Suprapubic skin (tissue), 4 donors: ENCODE results near the gene STK24. TPM values are rescaled to one million over a fixed set of nuclear protein-coding genes. Genes with fewer than 3 reads are reported as not detected.

Experiments used
- DNase-seq, 2 donors: peaks; one replicate each; pipeline ENCODE4 v3.0.0-alpha.2; 2019; ENCODE audit warnings: low spot score in 2 of 2
- H3K27ac ChIP-seq: fragments of 200-600 bp; sonication (generic); one replicate; pipeline ENCODE4 v1.5.1; 2019
- H3K27me3 ChIP-seq: fragments of 200-600 bp; sonication (generic); one replicate; pipeline ENCODE4 v1.5.1; 2019
- H3K36me3 ChIP-seq: fragments of 200-600 bp; sonication (generic); one replicate; pipeline ENCODE4 v1.5.1; 2019
- H3K4me1 ChIP-seq: fragments of 200-600 bp; sonication (generic); one replicate; pipeline ENCODE4 v1.5.1; 2019
- H3K4me3 ChIP-seq: fragments of 200-600 bp; sonication (generic); one replicate; pipeline ENCODE4 v1.5.1; 2019; ENCODE audit warnings: mild to moderate bottlenecking
- H3K9me3 ChIP-seq: fragments of 200-600 bp; sonication (generic); one replicate; pipeline ENCODE4 v1.5.1; 2019
- EP300 ChIP-seq: sonication (generic); formaldehyde crosslinking; IDR thresholded peaks from one replicate; pipeline ENCODE4 v1.6.1; 2017; ENCODE audit warnings: antibody characterized with exemption
- POLR2A ChIP-seq, 2 donors: fragments of 450-650 bp; IDR thresholded peaks; one replicate each; pipeline ENCODE4 v1.6.1; 2017; ENCODE audit warnings: antibody characterized with exemption in 2 of 2, mild to moderate bottlenecking in 2 of 2, moderate library complexity in 2 of 2
- POLR2AphosphoS5 ChIP-seq, 3 donors: sonication (generic); formaldehyde crosslinking; IDR thresholded peaks; one replicate each; pipeline ENCODE4 v1.6.1; 2017; ENCODE audit warnings: antibody characterized with exemption in 3 of 3
- WGBS: methylation state at CpG from one replicate; pipeline ENCODE4 v1.1.5; 2018; 5-methylcytosine and 5-hydroxymethylcytosine counted together
- total RNA-seq, 4 donors: library from RNA; depleted of rRNA; stranded (reverse); fragments of >200 nt; gene quantifications; one replicate each; pipeline ENCODE4 v1.1.0, GENCODE V29; 2016
- TF ChIP-seq, protein P1 (sequence below), 2 donors: fragments of 200-600 bp in 1 of 2; fragments of 450-650 bp in 1 of 2; sonication (generic) in 1 of 2; IDR thresholded peaks; one replicate each; pipeline ENCODE4 v1.5.1; 2016 to 2019; ENCODE audit warnings: antibody characterized with exemption in 2 of 2, mild to moderate bottlenecking in 1 of 2, moderate library complexity in 1 of 2

Gene STK24
- total RNA-seq, 4 donors from 2014 or later: 132 to 200 (median 176) TPM

DNA sequence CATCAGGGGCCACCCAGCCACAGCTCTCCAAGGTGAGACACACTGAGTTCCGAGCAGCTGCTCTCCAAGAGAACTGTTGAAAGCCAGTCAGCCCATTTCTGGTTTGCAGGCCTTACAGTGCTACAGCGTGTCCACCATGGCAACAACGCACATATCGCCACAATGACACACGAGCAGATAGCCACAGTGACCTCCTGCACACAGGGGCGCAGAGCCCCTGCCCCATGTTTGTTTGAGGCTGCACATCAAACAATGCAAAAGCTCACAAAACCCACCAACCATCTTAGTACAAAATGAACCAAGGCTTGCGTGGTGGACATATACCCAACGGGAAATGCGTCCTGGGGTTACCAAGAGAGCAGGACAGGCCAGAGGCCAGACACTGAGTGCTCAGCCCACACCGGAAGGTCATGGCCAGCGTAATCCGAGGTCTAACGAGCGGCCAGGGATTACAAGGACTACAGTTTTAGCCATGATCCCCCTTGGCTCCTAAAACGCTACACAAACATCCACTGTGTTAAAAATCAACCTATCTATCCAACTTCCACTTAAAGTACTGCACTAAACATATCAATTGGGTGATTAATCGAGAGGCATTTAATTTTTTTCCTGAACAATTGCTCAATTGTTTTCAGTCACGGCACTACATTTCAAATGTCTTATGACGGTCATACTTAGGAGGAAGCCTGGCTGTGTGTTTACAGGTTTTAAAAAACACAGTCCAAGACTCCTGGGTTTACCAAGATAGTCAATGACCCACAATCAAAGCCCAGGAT lies 56.0 kb downstream of the STK24 start:
- H3K4me3 ChIP-seq: no peak overlapping the region
- TF ChIP-seq POLR2A (IDR thresholded peaks at IDR 0.05) (no peak), POLR2AphosphoS5 (IDR thresholded peaks at IDR 0.05) (no peak), EP300 (no peak)
- TF ChIP-seq, protein P1, sequence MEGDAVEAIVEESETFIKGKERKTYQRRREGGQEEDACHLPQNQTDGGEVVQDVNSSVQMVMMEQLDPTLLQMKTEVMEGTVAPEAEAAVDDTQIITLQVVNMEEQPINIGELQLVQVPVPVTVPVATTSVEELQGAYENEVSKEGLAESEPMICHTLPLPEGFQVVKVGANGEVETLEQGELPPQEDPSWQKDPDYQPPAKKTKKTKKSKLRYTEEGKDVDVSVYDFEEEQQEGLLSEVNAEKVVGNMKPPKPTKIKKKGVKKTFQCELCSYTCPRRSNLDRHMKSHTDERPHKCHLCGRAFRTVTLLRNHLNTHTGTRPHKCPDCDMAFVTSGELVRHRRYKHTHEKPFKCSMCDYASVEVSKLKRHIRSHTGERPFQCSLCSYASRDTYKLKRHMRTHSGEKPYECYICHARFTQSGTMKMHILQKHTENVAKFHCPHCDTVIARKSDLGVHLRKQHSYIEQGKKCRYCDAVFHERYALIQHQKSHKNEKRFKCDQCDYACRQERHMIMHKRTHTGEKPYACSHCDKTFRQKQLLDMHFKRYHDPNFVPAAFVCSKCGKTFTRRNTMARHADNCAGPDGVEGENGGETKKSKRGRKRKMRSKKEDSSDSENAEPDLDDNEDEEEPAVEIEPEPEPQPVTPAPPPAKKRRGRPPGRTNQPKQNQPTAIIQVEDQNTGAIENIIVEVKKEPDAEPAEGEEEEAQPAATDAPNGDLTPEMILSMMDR (IDR thresholded peaks at IDR 0.05): no peak
- DNase-seq: peak in 1 of 2 donors; percentile 44
- peaks cover 5% of the 10 kb centered on the region for H3K36me3 ChIP-seq
- H3K9me3 ChIP-seq: no peaks in the 10 kb centered on the region
- H3K27ac ChIP-seq: peak overlapping the region; percentile 74
- 90% methylated on average over 18 of the region's 18 CpGs for WGBS
- H3K27me3 ChIP-seq: no peaks in the 10 kb centered on the region
- peaks cover 84% of the 10 kb centered on the region for H3K4me1 ChIP-seq

- peaks cover 84% of the 10 kb centered on the region for H3K4me1 ChIP-seq
Measured at GRCh38 chr13:98519976-98520375, 56.9 kb downstream of the STK24 start.

DNA sequence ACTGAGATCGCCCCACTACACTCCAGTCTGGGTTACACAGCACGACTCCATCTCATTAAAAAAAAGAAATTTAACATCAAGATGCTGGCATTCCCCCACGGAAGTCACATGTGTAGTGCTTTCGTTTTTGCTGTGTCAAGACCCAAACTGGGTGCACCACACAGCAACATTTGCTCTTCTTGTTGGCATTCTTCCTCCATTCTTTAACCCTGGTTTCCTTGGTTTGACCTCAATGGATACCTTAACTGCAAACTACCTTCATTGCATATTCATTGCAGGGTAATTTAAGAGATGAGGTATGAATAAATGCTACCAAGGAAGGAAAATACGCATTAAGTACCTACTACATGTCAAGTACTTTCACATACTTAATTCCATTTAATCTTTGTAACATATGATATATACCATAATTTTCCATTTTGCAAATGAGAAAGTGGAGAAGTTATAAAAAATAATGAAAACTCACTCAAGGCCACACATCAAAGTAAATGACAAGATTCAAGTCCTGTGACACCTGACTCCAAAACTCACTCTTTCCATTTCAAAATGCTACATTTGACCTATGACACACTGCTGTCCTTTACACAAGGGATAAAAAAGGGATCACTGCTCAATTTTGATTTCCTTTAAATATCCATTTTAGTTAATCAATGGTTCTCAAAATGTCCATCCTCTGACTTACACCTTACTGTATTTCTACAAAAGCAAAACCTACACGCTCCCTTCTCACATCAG lies 59.2 kb downstream of the STK24 start:
- Histone ChIP-seq H3K36me3 (peaks cover 12% of the 10 kb centered on the region), H3K4me3 (no peak overlapping the region), H3K27ac (peak overlapping the region; percentile 40), H3K27me3 (no peaks in the 10 kb centered on the region), H3K4me1 (peaks cover 79% of the 10 kb centered on the region), H3K9me3 (no peaks in the 10 kb centered on the region)
- no peak for DNase-seq
- TF ChIP-seq EP300 (no peak), POLR2A (IDR thresholded peaks at IDR 0.05) (no peak), POLR2AphosphoS5 (IDR thresholded peaks at IDR 0.05) (no peak)
- TF ChIP-seq, protein P1 (IDR thresholded peaks at IDR 0.05): no peak
- WGBS: 84% methylated on average over 6 of the region's 6 CpGs

More at GRCh38 chr13:98519976-98520375, 56.9 kb downstream of the STK24 start:
- no peak overlapping the region for H3K4me3 ChIP-seq
- peaks cover 5% of the 10 kb centered on the region for H3K36me3 ChIP-seq
- WGBS: 59% methylated on average over 4 of the region's 4 CpGs
- TF ChIP-seq POLR2AphosphoS5 (IDR thresholded peaks at IDR 0.05): no peak
- no peak for TF ChIP-seq POLR2A (IDR thresholded peaks at IDR 0.05)
- TF ChIP-seq, protein P1 (IDR thresholded peaks at IDR 0.05): no peak
- no peak for TF ChIP-seq EP300
- no peak overlapping the region for H3K27ac ChIP-seq
- no peaks in the 10 kb centered on the region for H3K27me3 ChIP-seq
- no peak for DNase-seq
- no peaks in the 10 kb centered on the region for H3K9me3 ChIP-seq

- Histone ChIP-seq H3K4me1 (peaks cover 75% of the 10 kb centered on the region), H3K4me3 (no peak overlapping the region), H3K27me3 (no peaks in the 10 kb centered on the region), H3K9me3 (no peaks in the 10 kb centered on the region), H3K27ac (peak overlapping the region; percentile 40), H3K36me3 (peaks cover 15% of the 10 kb centered on the region)
- TF ChIP-seq, protein P1 (IDR thresholded peaks at IDR 0.05): no peak
- TF ChIP-seq EP300: no peak
- no peak for TF ChIP-seq POLR2A (IDR thresholded peaks at IDR 0.05)
- no peak for DNase-seq
- WGBS: 71% methylated on average over 4 of the region's 4 CpGs
Measured at GRCh38 chr13:98515818-98516465, 61.0 kb downstream of the STK24 start.

- no peak for TF ChIP-seq POLR2A (IDR thresholded peaks at IDR 0.05)
- no peak for TF ChIP-seq EP300
- TF ChIP-seq, protein P1 (IDR thresholded peaks at IDR 0.05): no peak
- TF ChIP-seq POLR2AphosphoS5 (IDR thresholded peaks at IDR 0.05): no peak
Measured at GRCh38 chr13:98514288-98514687, 62.6 kb downstream of the STK24 start.

More at GRCh38 chr13:98514288-98514687, 62.6 kb downstream of the STK24 start:
- no peak for DNase-seq
- peaks cover 75% of the 10 kb centered on the region for H3K4me1 ChIP-seq
- peaks cover 15% of the 10 kb centered on the region for H3K36me3 ChIP-seq
- 94% methylated on average over 1 of the region's 1 CpG for WGBS
- no peak overlapping the region for H3K27ac ChIP-seq
- H3K4me3 ChIP-seq: no peak overlapping the region
- no peaks in the 10 kb centered on the region for H3K27me3 ChIP-seq
- no peaks in the 10 kb centered on the region for H3K9me3 ChIP-seq
